Activated T-helper 2 cell treated with anti-CD3 and anti-CD28 coated beads, Interferon-gamma antibody, Interleukin-2, Interleukin-4, amounts not matched to agents 10 μg/mL and 5 μg/mL and 100 μg/mL, durations not matched to agents 14 hours and 24 hours and 36 hours (primary cell): Measurements from ENCODE around the gene SERHL2. TPM values are rescaled to one million over a fixed set of nuclear protein-coding genes. Genes with fewer than 3 reads are reported as not detected.
"Not testable (repeated sequence)": the region's sequence is repeated elsewhere in the genome, so short reads cannot be mapped to it uniquely, and the experiment has no call there.

ENCODE experiments used
- DNase-seq: peaks from one replicate; pipeline ENCODE4 v3.0.0; 2021; ENCODE audit warnings: low spot score
- H3K27ac Mint-ChIP-seq: one replicate; pipeline ENCODE4 v1.8.0; 2021; ENCODE audit warnings: mixed read lengths
- H3K27me3 Mint-ChIP-seq: one replicate; pipeline ENCODE4 v1.8.0; 2021; ENCODE audit warnings: low read depth, mixed read lengths
- H3K36me3 Mint-ChIP-seq: one replicate; pipeline ENCODE4 v1.8.0; 2021; ENCODE audit warnings: low read depth, mixed read lengths
- H3K4me1 Mint-ChIP-seq: one replicate; pipeline ENCODE4 v1.8.0; 2021; ENCODE audit warnings: low read depth, mixed read lengths
- H3K4me3 Mint-ChIP-seq: one replicate; pipeline ENCODE4 v1.8.0; 2021; ENCODE audit warnings: low read depth, mild to moderate bottlenecking, moderate library complexity, mixed read lengths
- H3K9me3 Mint-ChIP-seq: one replicate; pipeline ENCODE4 v1.8.0; 2021; ENCODE audit warnings: mixed read lengths
- intact Hi-C: fragments of 100-400 bp; cut with micrococcal nuclease; formaldehyde crosslinking; loops from one replicate; pipeline ENCODE4 v1.15.1; 2023
- total RNA-seq: library from RNA; stranded (reverse); gene quantifications from 2 replicates; pipeline ENCODE4 v1.2.3, GENCODE V29; 2022

SERHL2 gene
- total RNA-seq, 1 donor from 2014 or later = 2.2 TPM

GRCh38 chr22:42519525-42520401, 34.0 kb upstream of the SERHL2 start, which contains the start of gene RRP7A:
Gene RRP7A, minus strand, starts transcription at chr22:42519796. Its CDS starts 10 bp downstream, at chr22:42519786.
- no peaks in the 10 kb centered on the region for H3K9me3 Mint-ChIP-seq
- H3K4me1 Mint-ChIP-seq = peaks cover 9% of the 10 kb centered on the region
- intact Hi-C loops = no loop called here

GRCh38 chr22:42521228-42521546, 32.6 kb upstream of the SERHL2 start:
- no peak for DNase-seq
- Mint-ChIP-seq H3K9me3 (no peaks in the 10 kb centered on the region), H3K27ac (no peak overlapping the region), H3K36me3 (peaks cover 9% of the 10 kb centered on the region), H3K4me1 (peaks cover 9% of the 10 kb centered on the region), H3K4me3 (peak overlapping the region; percentile 58), H3K27me3 (no peaks in the 10 kb centered on the region)
- intact Hi-C loops = no loop called here

More at GRCh38 chr22:42519525-42520401, 34.0 kb upstream of the SERHL2 start, which contains the start of gene RRP7A:
- Mint-ChIP-seq H3K4me3 (peak within 1 kb of the TSS; percentile 98), H3K27me3 (no peaks in the 10 kb centered on the region), H3K27ac (peak within 1 kb of the TSS; percentile 94), H3K36me3 (peaks cover 9% of the 10 kb centered on the region)
- peak; percentile 78 for DNase-seq

- H3K9me3 Mint-ChIP-seq = no peaks in the 10 kb centered on the region
- H3K4me1 Mint-ChIP-seq = peaks cover 9% of the 10 kb centered on the region
- peaks cover 6% of the 10 kb centered on the region for H3K36me3 Mint-ChIP-seq
- DNase-seq = no peak
- H3K27ac Mint-ChIP-seq = no peak overlapping the region
- H3K27me3 Mint-ChIP-seq = peaks cover 2% of the 10 kb centered on the region
- intact Hi-C loops = no loop called here
- H3K4me3 Mint-ChIP-seq = no peak overlapping the region
Measured at GRCh38 chr22:42522546-42522945, 31.2 kb upstream of the SERHL2 start.

GRCh38 chr22:42528591-42529307, 25.0 kb upstream of the SERHL2 start:
- intact Hi-C loops = no loop called here
- H3K4me3 Mint-ChIP-seq = no peak overlapping the region
- H3K4me1 Mint-ChIP-seq = peaks cover 15% of the 10 kb centered on the region
- no peak for DNase-seq
- H3K36me3 Mint-ChIP-seq = no peaks in the 10 kb centered on the region
- H3K27ac Mint-ChIP-seq = no peak overlapping the region
- H3K9me3 Mint-ChIP-seq = no peaks in the 10 kb centered on the region
- peaks cover 2% of the 10 kb centered on the region for H3K27me3 Mint-ChIP-seq

- not testable (repeated sequence) for H3K9me3 Mint-ChIP-seq, H3K27me3 Mint-ChIP-seq
- peaks cover 18% of the 10 kb centered on the region for H3K4me1 Mint-ChIP-seq
Measured at GRCh38 chr22:42529435-42529834, 24.3 kb upstream of the SERHL2 start.

GRCh38 chr22:42531401-42532084, 22.2 kb upstream of the SERHL2 start:
- DNase-seq, H3K36me3 Mint-ChIP-seq, H3K27ac Mint-ChIP-seq, H3K4me3 Mint-ChIP-seq, H3K9me3 Mint-ChIP-seq, intact Hi-C loops, H3K27me3 Mint-ChIP-seq: not testable (repeated sequence)
- peaks cover 18% of the 10 kb centered on the region for H3K4me1 Mint-ChIP-seq

More at GRCh38 chr22:42529435-42529834, 24.3 kb upstream of the SERHL2 start:
- H3K4me3 Mint-ChIP-seq, DNase-seq, H3K27ac Mint-ChIP-seq, intact Hi-C loops, H3K36me3 Mint-ChIP-seq: not testable (repeated sequence)

- intact Hi-C loops = no loop called here
Measured at GRCh38 chr22:42533638-42533977, 20.1 kb upstream of the SERHL2 start.

GRCh38 chr22:42535082-42535731, 18.5 kb upstream of the SERHL2 start:
- H3K36me3 Mint-ChIP-seq, H3K9me3 Mint-ChIP-seq, DNase-seq, intact Hi-C loops, H3K27me3 Mint-ChIP-seq, H3K4me3 Mint-ChIP-seq, H3K27ac Mint-ChIP-seq: not testable (repeated sequence)
- peaks cover 28% of the 10 kb centered on the region for H3K4me1 Mint-ChIP-seq

More at GRCh38 chr22:42533638-42533977, 20.1 kb upstream of the SERHL2 start:
- H3K27ac Mint-ChIP-seq = peak overlapping the region; percentile 91
- DNase-seq = no peak
- H3K36me3 Mint-ChIP-seq = no peaks in the 10 kb centered on the region
- no peaks in the 10 kb centered on the region for H3K27me3 Mint-ChIP-seq
- H3K4me3 Mint-ChIP-seq = peak overlapping the region; percentile 68
- peaks cover 27% of the 10 kb centered on the region for H3K4me1 Mint-ChIP-seq
- no peaks in the 10 kb centered on the region for H3K9me3 Mint-ChIP-seq

- Mint-ChIP-seq H3K27me3 (peaks cover 1% of the 10 kb centered on the region), H3K4me3 (no peak overlapping the region), H3K9me3 (no peaks in the 10 kb centered on the region), H3K36me3 (no peaks in the 10 kb centered on the region), H3K4me1 (peaks cover 28% of the 10 kb centered on the region), H3K27ac (no peak overlapping the region)
- DNase-seq = no peak
- intact Hi-C loops = no loop called here
Measured at GRCh38 chr22:42536166-42536565, 17.6 kb upstream of the SERHL2 start.

- DNase-seq, H3K27ac Mint-ChIP-seq, H3K4me3 Mint-ChIP-seq, H3K27me3 Mint-ChIP-seq, intact Hi-C loops, H3K36me3 Mint-ChIP-seq, H3K9me3 Mint-ChIP-seq: not testable (repeated sequence)
- peaks cover 28% of the 10 kb centered on the region for H3K4me1 Mint-ChIP-seq
Measured at GRCh38 chr22:42536634-42537033, 17.1 kb upstream of the SERHL2 start.

GRCh38 chr22:42537199-42537831, 16.4 kb upstream of the SERHL2 start:
- H3K9me3 Mint-ChIP-seq, H3K4me3 Mint-ChIP-seq, H3K27me3 Mint-ChIP-seq, H3K27ac Mint-ChIP-seq, DNase-seq, intact Hi-C loops, H3K36me3 Mint-ChIP-seq: not testable (repeated sequence)
- peaks cover 22% of the 10 kb centered on the region for H3K4me1 Mint-ChIP-seq

- intact Hi-C loops, H3K4me3 Mint-ChIP-seq, H3K36me3 Mint-ChIP-seq, H3K9me3 Mint-ChIP-seq, H3K27me3 Mint-ChIP-seq, H3K27ac Mint-ChIP-seq, DNase-seq: not testable (repeated sequence)
- peaks cover 10% of the 10 kb centered on the region for H3K4me1 Mint-ChIP-seq
Measured at GRCh38 chr22:42539236-42539771, 14.5 kb upstream of the SERHL2 start.
